ENCODE measurements around the gene TBC1D10A.

The TBC1D10A gene

DNA sequence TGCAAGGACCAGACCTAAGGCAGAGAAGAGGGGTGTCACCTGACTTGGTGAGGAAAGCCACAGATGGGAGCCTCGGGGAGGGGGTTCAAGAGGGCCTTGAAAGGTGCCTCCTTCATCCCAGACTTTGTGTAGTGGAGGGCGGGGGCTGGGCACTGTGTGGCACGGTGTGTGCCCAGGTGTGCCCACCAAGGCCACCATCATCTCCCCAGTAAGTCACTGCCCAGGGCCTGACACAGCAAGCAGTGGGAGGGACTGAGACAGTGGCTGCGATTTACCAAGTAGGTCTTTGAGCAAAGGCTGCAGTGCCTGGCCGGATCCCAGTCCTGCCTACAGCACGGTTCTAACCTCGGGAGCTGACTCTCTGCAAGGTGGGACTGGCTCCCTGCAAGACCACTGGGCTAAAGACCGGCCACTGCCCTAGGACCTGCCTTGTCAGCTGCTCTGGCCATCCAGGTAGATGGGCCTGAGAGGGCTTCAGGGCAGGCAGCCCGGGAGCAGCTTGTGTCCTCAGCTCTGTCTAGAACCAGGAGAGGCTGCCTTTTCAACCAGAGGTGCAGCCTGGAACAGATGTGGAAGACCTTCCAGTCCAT is 61.5 kb downstream of the TBC1D10A start:
- no peak for DNase-seq

DNA sequence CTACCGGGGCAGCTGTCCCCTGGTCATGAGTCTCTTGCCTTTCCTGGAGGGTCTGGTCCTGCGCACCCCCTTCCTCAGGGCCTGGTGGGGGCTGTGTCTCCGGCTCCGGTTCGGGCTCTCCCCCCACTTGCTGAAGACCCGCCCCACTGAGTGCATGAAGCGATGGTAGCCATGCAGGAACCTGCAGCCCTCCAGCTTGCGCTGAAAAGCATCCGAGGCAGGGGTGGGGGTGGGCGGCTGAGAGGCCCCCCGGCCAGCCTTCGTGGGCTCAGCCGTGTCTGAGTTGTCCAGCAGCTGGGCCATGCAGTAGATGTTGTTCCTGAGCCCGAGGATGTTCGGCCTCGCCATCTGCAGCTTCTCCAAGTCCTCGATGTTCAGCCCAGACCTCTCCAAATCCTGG is 62.9 kb downstream of the TBC1D10A start:
- DNase-seq, result no peak

DNA sequence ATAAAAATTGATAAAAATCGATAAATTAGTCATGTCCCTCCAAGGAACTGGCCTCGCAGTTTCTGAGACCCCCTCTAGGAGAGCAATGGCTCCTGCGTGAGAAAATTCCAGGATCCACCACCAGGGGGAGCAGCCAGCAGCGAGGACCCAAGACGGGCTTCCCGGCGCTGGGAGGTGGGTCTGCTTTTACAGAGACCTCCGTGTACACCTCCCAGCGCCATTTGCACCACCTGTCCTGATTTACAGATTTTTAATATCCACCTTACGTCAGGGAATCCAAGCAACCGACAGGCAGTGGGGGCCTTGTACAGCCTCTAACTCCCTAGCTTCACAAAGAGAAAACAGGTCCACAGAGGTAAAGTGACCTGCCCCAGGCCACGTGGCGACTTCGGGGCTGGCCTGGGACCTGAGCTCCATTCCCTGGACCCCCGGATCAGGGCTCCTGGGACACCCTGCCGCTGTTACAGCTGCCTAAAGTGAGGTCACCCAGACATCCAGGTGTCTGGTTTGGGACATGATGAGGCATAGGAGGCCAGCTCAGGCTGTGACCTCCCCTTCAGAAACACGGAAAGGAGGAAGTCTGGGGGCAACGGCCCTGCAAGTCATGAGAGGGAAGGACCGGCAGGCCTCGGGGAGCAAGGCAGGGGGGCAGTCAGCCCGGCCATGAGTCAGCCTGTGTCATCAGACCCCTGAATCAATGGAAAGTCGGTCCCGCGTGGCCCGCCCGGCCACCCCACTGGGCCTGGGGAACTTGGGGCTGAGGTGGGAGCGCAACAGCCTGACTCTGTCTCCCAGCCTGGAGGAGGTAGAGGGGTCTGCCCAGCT is 63.6 kb downstream of the TBC1D10A start:
- no peak for DNase-seq

DNA sequence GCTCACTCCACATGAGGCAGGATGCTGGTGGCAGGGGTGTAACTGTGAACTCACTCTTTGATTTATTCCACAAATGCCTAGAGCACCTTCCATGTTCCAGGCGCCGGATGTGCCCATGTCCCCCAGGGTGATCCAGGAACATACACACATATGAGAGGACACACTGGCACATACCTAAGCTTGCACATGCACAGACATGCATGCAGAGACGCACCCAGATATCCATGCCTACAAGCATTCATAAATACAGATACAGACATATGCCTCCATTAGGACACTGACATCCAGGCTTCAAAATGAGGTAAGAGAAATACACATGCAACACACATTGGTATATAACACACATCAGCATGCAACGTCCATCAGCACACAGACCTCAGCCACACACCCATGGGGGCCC is 64.6 kb downstream of the TBC1D10A start:
- no peak for DNase-seq

DNA sequence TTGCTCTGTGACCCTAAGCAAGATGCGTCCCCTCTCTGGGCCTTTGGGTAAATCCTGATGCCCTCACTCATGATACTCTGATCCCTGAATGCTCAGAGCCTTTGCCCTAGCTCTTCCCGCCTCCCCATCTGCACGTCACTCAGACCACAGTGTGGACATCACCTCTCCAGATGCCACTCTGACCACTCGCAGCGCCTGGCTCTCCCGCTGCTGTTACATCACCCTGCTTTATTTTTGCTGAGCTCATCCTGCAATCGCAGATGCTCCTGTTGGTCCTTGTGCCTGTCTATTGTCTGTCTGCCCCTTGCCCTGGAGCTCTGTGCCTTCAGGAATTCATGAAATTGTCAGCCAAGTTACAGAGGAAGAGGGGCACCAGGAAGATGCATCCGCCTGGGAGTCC is 65.6 kb downstream of the TBC1D10A start:
- DNase-seq, result no peak

DNA sequence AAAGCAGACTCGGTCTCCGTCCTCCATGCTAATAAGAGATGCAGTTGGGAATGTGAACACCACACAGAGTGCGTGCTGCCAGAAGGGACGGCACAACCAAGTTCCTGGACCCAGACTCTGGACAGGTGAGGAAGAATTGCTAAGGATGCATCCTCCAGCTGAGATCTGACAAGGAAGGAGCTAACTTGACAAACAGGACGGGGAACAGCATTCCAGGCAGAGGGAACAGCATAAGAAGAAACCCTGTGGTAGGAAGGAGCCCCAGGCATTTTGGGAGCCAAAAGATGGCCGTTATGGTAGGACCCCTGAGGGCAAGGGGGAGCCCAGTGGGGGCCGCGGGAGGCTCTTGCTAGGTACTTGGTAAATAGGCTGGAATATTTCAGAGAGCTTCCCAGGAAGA is 66.1 kb downstream of the TBC1D10A start:
- DNase-seq, result no peak

DNA sequence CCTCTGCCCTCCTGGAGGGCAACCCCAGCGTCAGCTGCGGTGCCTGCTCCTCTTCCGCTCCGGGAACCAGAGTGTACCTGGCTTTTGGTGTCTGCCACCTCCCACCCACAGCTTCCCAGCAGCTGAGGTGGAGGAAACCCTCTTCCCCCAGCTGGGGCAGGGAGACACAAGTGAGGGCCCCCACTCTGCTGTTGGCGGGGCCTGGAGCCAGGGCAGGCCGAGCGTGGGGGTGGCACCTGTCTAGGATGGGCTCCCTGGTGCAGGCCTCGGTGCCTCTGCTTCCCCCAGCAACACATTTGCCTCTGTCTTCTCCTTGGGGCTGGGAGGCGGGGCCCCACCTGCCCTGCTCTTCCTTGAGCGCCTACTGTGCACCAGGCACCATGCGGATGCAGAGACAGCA is 66.5 kb downstream of the TBC1D10A start:
- DNase-seq, result no peak

DNA sequence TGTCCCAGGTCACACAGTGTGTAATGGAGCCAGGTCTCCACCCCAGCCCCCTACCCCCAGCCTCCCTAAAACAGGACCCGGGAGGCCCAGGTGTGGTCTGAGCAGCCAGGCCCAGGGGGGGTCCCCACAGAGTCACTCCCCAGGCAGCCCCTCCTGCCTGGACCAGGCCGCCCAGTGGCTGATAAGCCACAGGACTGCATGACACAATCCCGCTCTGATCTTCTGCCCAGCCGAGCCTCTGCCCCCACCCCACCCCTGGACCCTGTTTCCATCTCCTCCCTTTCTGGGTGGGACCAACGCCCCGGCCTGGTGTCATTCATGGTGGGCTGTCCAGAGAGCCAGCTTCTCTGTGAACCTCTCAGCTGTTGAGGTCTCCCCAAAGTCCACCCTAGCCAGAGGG is 72.4 kb downstream of the TBC1D10A start:
- DNase-seq, result no peak

DNA sequence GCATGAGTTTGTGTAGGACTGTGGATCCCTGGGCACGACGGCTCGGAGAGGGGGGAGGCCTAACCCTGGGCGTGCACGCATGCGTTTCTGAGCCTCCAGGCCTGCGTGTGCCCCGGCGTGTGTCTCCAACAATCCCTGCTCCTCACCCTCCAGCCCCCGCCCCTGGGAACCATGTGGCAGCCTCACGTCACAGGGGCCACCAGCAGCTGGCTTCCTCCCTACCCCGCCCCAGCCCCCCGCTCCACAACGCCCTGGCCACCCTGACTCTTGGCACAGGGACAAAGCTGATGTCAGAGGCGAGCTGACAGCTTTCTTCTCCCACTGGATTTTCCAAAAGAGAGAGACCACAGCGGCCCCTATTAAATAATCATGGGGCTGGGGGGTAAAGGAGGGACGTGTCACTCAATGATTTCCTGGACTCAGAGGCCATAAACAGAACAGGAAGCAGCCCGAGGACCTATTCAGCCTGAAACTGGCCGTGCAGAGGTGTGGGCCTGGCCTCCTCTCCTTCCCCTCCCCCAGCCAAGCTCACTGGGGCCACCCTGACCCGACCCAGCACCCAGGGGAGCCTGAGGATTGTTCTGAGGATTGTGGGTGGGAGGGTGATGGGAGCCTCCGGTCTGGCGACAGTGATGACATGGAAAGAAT is 73.4 kb downstream of the TBC1D10A start:
- DNase-seq, result no peak

DNA sequence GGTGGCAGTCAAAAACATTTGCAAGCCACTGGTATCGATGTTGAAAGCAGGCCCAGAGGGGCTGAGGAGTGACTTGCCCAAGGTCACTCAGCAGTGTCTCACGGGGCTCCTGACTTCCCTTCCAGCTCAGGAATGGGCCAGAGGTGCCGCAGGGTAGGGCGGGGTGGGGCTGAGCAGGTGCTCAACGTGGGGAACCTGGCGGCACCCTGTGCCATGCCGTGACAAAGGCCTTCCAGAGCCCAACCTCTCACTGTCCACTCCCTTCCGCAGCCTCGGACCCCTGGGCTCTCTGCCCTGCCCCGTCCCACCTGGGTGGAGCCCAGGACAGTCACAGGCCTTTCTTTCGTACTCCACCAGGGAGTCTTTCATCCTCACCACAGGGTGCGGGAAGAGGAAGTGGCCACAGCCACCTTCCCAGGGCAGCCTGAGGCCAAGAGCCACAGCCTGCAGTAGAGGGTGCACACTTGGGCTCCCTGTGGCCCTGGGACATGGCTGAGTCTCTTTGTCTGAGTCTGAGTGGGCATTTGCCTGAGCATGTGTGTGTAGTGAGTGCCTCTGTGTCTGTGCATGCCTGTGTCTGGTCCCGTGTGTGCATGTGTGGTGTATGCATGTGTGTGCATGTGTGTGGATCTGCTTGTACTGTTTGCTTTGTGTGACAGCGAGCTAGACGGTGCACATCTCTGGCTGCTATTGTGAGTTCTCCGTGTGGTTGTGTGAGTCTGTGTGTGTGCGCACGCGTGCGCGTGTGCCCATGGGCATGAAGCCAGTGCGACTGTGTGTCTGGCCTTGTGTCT is 74.1 kb downstream of the TBC1D10A start:
- DNase-seq, result no peak

DNA sequence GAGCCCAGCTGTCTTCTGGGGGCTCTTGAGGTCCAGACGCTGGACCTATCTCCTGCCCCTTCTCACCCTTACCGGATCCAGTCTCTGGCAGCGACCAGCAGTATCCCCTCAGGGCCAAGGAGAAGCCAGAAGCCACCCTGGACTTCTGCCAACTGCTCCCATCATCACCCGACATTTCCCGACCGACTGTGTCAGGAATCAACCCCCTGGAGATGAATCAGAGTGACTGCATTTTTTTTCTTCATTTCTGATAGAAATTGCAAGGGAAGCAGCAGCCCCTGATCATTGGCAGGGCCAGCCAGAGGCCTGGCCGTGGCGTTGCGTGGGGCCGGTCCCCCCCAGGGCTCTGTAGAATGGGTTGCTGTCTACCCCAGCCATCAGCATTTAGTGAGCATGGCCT is 75.0 kb downstream of the TBC1D10A start:
- no peak for DNase-seq

DNA sequence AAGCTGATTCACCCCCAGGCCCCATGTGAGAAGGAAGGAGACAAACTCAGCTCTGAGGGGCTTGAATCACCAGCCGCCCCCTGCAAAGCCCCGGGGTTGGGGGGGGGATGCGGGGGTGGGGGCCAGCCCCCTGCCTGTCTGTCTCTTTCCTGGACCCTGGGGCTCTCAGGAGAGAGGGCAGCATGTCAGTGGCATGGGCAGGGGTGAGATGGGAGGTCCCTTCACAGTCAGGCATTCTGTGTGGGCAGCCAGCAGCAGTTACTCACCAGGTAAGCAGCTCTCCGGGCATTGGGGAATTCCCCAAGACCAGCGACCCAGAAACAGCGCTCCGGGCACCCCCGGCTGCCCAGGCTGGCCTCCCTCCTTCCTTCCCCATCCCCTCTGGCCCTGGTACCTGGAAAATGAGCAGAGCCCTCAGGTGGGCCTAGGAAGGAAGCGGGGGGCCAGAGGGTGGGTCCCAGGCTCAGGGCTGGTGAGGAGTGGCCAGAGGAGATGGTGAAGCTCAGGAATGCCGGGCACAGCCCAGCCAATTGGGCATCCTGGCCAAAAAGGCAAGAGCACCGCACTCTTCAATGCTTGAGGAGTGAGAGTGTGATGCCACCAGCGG is 76.0 kb downstream of the TBC1D10A start:
- no peak for DNase-seq

DNA sequence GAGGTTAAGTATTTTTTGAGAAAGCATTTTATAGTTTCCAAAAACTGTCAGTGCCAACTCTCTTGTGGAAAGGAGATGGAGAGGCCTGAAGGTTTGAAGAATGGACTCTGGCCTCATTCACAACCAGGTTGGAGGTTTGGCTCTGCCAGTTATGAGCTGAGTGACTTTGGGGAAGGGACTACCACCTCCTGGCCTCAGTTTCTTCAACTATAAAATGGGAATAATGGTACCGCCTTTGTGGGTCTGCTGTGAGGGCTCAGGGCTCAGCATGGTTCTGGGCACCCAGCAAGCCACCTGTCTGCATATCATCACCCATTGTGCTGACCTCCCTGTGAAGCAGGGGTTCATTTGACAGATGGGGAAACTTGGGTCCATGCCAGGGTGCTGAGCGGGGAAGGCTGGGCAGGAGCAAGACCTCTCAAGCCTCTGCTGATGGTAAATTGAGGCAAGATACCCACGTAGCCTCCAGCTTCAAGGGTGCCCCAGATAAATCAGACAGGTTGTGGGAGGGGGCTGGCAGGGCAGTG is 76.6 kb downstream of the TBC1D10A start:
- no peak for DNase-seq

DNA sequence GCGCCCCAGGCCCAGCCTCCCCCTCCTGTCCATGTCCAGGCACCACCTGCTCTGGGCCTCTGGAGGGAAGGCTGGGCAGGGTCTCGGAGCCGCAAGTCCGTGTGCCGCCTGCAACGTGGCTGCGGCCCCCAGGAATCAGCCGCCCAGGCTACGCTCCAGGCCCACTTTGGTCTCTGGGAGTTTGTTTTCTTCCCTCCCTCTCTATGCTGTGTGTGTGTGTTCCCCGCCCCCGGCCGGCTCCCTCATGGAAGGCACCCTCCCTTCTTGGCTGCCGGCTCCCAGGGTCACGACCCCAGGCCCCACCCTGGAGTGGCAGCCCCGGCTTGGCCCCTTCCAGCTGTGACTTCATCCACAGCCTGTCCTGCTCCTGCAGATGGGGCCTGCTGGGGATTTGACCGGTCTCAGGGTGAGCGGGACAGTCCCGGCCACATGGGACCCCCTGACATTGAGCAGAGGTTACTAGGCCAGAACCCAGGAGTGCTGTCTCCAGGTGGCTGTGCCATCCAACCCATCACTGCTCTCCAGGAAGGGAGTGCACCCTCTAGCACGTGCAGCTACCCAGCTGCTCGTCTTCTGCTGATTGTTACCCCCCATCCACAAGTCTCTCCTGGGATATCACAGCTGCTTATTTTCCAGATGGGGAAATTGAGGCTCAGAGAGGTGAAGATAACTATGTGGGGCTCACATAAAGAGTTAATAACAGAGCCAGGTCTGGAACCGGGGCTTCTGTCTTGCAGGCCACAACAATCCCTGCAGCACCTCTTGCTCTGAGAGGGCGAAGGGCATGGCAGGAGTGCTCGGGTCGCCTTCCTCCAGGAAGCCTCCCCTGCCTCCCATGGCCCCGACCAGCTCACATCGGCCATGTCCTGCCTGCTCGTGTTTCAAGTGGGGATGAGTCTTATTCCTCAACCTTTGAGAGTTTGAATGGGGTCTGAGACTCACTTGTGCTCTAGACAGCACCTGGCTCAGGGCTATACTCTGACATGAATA is 77.4 kb downstream of the TBC1D10A start:
- no peak for DNase-seq

DNA sequence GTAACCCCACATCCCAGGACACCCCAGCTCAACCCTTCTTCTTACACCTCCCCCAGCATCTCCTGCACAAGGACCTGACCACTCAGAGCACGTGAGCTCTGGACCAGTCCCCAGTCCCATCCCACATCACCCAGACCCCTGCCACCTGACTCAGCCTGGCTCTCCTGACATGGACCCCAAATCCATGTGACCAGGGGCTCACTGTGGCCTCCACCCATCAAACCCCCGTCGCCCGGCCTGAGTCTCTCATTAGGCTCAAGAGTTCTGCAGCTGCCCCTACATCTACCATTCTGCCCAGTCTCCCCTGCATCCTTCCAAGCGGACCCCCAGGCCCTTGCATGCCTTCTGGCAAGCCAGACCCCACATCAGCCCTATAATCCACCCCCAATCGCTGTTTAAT is 78.3 kb downstream of the TBC1D10A start:
- no peak for DNase-seq

DNA sequence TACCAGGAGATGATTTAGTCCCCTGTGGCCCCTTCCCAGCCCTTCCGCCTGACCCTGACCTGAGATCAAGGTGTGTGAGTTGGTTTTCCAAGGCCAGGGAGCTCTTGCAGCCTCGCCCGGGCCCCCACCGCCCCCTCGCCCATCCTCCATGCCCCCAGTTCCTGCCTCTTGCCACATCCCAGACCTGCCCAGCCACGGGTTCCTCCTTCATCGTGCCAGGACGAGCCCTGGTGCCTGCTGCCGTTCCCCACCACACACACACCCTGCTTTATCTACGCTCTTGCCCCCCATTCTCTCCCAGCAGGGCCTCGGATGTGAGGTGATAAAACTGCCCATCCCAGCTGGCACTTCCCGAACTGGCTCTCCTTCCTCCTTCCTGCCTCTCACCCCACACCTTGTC is 78.8 kb downstream of the TBC1D10A start:
- DNase-seq, result no peak

DNA sequence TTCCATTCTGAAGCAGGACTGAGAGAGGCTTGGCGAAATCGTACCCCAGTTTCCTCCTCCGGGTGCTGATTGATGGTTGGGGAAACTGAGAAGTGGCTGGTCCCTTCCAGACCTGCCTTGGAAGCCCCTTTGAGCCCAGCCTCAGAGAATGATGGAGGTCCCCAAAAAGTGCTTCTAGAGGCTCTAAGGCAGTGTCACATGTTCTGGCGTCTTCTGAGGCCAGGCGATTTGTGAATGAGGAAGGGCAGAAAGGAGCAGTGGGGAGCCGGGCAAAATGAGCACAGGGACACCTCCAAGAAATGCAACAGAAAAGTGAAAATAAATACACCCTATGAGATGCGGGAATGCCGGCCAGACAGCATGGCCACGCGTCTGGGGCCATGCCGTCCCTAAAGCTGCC is 79.2 kb downstream of the TBC1D10A start:
- DNase-seq, result no peak

DNA sequence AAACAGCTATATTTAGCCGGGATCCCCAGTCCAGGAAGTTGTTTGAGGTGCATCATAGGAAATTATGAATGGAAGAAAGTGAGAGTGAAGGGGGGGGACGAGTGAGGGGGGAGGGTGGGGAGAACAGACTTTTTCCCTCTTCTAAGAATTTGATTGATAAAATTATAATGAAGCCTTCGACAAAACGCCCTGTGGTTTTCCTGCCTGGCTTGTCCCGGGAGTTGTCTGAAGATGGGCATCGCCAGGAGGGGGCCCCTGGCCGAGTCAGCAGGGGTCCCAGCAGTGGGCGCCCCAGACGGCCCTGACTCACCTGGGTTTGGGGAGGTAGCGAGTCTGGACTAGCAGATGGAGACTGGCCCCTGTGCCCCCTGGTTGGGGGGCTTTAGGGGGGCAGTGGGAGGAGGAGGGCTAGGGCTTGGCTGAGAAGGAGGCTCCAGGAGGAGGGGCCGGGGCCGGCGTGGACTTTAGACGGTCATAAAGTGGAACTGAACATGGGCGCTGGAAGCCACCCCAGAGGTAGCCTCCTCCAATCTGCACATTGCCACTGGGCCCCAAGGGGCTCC is 79.8 kb downstream of the TBC1D10A start:
- DNase-seq, result no peak

DNA sequence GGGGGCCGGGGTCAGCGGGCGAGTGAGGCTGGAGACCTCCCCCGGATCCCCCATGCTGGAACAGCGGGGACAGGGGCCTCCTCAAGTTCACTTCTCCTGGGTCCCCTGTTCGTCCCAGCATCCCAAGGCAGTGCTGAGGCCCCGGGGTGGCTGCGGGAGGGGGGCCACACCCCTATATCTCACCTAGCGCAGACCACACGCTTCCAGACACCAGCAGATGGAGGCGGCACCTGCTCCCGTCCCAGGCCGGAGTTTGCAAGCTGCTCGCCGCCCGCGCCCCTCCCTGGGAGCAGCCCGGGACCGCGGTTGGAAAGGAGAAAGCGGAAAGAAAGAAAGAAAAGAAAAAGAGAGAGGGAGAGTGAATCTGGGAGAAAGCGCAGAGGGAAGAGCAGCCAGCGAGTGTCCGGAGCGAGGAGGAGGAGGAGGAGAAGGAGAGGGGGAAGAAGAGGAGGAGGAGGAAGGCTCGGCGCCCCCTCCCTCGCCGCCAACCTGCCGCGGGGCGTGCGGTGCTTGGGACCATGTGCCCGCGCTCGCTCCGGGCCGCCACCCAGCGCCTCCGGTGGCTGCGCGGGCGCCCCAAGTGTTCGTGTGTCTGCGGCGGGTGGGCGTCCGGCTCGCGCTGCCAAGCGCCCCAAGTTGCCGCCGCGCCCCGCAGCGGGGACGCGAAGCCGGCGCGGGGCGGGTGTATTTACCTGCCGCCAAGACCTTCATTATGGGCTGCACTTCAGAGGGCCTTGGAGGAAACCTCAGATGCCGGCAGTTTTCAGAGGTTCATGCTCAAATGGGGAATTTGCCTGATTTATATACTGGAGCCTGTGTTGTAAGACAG is 80.5 kb downstream of the TBC1D10A start, which contains the start of gene LIF:
Gene LIF, minus strand, starts transcription at position 775 of the 829 bp plus-strand sequence. Its CDS starts 64 bp downstream, at position 711.
- DNase-seq, result no peak
